HG03025 (cell line): ENCODE results near the gene CCNC.
"Not testable (repeated sequence)": the region's sequence is repeated elsewhere in the genome, so short reads cannot be mapped to it uniquely, and the experiment has no call there.

Experiments used
- ATAC-seq: cut with Tn5 transposase; IDR thresholded peaks from one replicate; pipeline ENCODE4 v1.9.1; 2021; ENCODE audit warnings: mild to moderate bottlenecking, moderate library complexity; ENCODE audit not compliant: unreplicated experiment, low FRiP score

CCNC gene

DNA sequence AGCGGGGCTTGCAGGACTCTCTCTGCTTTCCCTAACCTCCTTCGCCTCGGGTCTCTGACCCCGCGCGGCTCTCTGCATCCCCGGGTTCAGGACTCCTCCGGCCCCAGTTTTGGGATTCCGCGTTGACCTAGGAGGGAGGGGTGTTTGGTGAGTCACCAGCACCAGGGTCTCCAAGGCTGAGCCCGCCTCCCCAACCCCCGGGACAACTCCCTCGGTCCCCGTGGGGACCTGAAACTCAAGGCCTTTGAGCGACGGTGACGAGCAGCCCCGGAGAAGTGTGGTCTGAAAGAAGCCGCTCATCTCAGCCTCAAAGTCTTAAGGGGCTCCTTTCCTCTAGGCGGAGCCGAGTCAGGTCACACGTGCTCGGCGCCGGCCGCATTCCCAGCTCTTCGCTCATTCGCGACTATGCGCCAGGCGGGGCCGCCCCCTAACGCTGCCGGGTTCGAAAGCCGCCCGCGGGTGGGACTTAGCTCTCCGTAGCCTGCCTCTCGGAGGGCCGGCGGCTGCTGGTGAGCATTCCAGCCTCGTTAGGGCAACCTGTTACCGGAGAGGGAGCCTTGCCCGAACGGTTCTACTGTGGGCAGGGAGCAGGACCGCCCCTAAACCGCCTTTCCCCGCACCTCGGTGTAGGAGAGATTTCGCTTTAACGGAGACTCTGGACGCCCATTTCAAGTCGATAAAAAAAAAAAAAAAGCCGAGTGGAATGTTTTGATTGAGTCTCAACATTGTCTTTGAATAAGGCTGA is 35.1 kb upstream of the CCNC start:
- no peak for ATAC-seq

DNA sequence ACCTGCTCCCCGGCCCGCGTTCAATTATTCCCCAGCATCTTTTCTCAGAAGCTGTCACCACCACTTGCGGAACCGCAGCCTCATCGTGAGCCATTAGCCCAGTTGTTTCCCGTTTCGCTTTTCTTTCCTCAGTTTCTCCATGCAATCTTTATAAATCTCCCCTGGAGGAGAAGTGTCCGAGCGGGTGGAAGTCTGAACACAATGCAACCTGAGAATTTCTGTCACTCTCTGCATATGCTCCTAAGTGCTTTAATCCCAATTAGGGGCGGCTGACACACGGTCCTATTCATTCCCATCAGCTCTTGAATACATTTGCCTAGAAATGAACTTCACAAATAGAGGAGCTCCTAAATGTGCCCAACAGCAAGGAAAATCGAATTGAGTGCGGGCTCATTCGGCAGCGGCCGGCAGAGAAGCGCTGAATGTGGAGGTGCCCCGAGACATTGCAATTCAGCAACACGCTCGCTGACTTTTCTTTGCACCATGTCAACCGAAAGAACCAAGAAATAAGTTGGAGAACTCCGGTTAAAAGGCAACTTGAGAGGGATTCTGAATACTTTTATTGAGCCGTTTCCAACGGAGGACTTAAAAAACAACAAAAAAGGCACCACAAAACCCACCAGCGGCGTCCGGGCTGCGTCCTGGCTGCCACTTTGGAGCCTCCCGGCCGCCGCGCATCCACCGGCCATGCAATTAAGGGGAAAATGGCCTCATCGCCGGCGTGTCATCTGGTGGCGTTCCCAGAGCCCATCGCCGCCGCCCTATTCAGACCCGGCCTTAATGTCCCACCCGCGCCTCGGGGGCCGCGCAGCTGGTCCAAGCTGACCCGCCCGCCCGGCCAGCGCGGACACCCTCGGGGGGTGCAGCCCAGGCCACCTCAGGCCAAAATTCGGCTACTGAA is 34.3 kb upstream of the CCNC start:
- ATAC-seq, result no peak

GRCh38 chr6:99594696-99595095 is 26.2 kb upstream of the CCNC start:
- not testable (repeated sequence) for ATAC-seq

- ATAC-seq, result no peak
These were observed 24.4 kb upstream of the CCNC start for GRCh38 chr6:99592900-99593299.

- no peak for ATAC-seq
These were observed 23.4 kb upstream of the CCNC start for GRCh38 chr6:99591673-99592364.

DNA sequence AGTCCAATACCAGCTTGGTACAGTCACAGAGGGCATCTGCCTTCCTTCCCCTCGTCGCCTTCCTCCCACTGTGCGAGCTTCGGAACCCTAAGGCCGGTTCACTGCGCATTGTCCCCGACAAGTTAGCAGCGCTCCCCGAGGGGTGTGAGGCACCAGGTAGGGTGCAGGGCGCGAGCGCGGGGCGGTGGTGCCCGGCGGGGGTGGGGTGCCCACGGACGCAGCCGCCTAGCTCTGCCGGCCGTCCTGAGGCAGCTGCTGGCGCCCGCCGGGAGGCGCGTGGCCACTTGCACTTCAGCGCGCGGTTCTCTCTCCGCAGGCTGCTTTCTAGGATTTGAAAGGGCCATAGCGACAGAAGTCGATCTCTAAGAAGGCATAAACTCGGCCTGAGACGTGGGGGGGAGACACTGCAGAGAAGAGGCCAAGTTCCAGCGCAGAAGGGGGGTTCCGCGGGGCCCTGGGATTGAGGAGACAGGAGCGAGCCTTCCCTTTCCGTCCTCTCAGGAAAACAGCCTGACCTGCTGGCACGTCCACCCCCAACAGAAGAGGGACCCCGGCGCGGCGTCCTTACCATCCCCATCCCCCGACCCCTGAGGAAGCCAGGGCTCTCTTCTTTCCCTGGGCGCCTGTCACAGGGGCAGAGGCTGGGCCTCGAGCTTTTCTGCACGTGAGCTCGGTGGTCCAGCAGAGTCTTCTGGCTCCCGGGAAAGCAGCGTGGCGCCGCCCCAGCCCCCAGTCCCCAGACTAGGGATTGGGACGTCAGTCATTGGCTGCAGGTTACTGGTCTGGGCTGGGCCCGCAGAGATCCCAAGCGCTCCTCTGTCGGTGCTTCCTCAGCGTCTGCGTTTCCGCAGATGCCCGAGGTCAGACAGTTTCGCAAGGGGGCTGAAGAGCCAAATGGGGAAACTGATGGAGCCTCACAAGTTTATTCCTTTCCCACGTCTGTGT is 22.5 kb upstream of the CCNC start:
- no peak for ATAC-seq

DNA sequence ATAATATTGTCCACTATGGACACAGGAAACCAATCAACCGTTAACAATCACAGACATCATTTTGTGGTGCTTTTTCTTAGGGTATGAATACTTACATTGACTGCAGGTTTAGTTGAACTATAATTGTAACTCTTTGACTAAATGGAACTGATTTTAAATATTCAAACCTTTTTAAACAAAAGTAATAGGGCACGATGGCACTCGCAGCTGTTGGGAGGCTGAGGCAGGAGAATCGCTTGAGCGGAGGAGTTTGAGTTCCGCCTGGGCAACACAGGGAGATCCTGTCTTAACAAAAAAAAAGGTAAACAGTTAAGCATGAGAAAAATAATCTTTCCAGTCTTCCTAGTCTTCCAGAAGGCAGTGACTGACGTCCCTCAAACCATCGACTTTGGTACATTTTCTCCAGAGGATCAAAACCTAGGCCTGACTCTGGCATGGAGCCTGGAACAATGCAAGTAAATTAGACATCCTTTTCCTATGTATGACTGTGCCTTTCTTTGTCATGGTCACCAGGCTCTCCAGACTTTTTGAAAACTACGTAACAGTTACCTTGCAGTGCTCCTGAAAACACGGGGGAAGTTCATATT is 21.5 kb upstream of the CCNC start:
- no peak for ATAC-seq

DNA sequence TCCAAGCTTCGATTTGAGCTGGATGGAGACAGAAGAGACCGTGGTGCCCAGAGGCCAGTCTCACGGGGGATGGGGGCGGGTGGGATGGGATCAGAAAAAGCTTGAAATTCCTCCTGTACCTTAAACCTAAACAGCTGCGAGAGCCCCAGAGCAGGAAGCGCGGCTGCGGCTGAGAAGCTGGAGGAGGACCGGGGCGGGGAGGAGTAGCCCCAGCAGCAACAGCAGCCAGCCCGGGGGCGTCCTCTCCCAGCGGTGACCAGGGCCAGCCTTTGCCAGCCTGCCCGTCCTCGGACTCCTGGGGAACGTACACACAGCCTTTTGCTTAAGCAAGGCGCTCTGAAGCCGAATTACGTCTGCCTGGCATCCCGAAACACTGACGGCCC is 20.8 kb upstream of the CCNC start:
- ATAC-seq, result peak; percentile 32

- peak; percentile 96 for ATAC-seq
These were observed 20.3 kb upstream of the CCNC start for GRCh38 chr6:99588618-99589289.

DNA sequence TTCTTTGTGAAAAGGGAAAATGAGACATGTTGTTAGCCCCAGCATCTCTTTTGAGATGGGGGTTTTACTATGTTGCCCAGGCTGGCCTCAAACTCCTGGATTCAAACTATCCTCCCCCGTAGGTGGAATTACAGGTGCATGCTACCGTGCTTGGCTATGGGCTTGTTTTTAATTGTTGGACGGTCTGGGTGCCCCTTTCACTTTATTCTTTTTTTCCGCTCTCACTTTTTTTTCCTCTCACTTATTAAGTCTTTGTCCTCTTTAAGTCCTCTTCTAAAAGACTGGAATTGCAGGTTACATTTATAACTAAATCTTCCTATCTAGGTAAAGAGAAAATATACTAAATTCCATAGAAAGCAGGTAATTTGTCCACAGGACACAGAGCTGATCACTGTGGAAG is 19.3 kb upstream of the CCNC start:
- no peak for ATAC-seq

GRCh38 chr6:99579781-99580180 is 11.3 kb upstream of the CCNC start:
- ATAC-seq, result no peak

DNA sequence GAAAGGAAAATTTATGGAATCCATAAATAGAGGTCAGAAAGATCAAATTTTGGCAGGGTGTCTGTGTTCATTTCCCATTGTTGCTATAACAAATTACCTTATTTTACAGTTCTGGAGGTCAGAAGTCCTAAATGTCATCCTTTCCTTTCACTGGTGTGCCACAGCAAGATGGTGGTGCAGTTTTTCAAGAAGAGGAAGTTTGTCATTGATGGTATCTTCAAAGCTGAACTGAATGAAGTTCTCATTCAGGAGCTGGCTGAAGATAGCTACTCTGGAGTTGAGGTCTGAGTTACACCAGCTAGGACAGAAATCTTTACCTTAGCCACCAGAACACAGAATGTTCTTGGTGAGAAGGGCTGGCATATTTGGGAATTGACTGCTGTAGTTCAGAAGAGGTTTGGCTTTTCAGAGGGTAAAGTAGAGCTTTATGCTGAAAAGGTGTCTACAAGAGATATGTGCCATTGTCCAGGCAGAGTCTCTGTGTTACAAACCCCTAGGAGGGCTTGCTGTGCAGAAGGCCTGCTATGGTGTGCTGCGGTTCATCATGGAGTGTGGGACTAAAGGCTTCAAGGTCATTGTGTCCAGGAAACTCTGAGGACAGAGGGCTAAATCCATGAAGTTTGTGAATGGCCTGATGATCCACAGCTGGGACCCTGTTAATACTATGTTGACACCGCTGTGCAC is 7.2 kb upstream of the CCNC start:
- ATAC-seq, result no peak

DNA sequence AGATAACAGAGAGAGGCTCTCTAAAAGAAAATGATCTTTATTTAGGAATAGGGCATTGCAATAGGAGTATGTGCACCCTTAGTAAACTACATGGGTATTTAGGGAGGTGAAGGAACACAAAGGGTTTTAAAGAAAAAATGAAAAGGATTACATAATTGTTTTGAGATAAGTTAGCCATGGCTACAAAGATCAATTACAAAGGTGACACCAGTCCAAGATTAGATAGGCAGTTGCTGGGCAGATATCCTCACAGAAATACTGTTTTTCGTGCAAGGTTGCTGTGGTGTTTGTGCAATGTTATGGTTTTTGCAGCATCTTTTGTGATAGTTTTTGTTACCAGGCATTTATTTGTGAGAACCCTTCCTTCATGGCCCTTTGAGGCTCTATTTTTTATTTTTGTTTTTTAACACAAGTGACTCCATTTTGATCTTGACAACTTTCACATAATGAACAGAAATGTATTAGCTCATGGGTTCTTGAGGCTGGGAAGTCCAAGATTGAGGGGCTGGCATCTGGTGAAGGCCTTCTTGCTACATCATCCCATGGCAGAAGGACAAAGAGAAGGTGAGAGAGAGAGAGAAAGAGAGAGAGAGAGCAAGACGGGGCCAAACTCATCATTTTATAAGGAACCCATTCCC is 5.6 kb upstream of the CCNC start:
- no peak for ATAC-seq

GRCh38 chr6:99563056-99563723 is 5.3 kb downstream of the CCNC start:
- no peak for ATAC-seq

DNA sequence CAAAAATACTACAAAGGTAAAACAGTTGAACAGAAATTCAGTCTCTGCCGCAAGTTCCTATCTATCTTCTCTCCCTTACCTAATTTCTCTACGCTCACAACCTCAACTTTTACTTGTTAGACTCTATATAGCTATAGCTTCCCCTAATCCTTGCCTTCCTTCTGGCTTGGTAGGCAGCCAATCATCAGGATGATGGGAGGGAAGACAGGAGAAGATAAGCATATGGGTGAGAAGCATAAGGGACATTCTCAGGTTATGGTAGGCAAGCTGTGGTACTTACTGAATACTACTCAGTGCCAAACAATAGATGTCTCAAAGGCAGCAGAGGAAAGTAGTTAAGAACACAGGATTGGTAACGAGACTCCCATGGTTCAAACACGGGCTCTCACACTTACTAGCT is 7.8 kb downstream of the CCNC start:
- no peak for ATAC-seq

- no peak for ATAC-seq
These were observed 9.4 kb downstream of the CCNC start for GRCh38 chr6:99559057-99559456.

- ATAC-seq, result no peak
These were observed 14.6 kb downstream of the CCNC start for GRCh38 chr6:99553888-99554287.
